Natural killer cell treated with Interleukin-12 subunit alpha and Interleukin-12 subunit beta and Interleukin-15 and Interleukin-18, amount 100 ng/mL, for 72 hours (primary cell): ENCODE data around the gene TNIP1. TPM values are rescaled to one million over a fixed set of nuclear protein-coding genes. Genes with fewer than 3 reads are reported as not detected.

Experiments
- ATAC-seq, 2 donors: fragments of 150-1000 bp; cut with Tn5 transposase in 1 of 2; sonication (Bioruptor Pico), chemical (Tn5 transposase) in 1 of 2; 2 replicates each; pipeline ENCODE4 v1.10.0; 2021
- DNase-seq: peaks from one replicate; pipeline ENCODE4 v3.0.0; 2022; ENCODE audit warnings: low spot score
- H3K27ac Mint-ChIP-seq, 2 donors: 1 replicate in 1 of 2; 2 replicates in 1 of 2; pipeline ENCODE4 v1.8.0; 2022; ENCODE audit warnings: mixed read lengths in 2 of 2, mild to moderate bottlenecking in 1 of 2, moderate library complexity in 1 of 2
- H3K27me3 Mint-ChIP-seq, 2 donors: 1 replicate in 1 of 2; 2 replicates in 1 of 2; pipeline ENCODE4 v1.8.0; 2022; ENCODE audit warnings: mixed read lengths in 2 of 2
- H3K36me3 Mint-ChIP-seq: one replicate; pipeline ENCODE4 v1.8.0; 2022; ENCODE audit warnings: mixed read lengths
- H3K4me1 Mint-ChIP-seq, 2 donors: 1 replicate in 1 of 2; 2 replicates in 1 of 2; pipeline ENCODE4 v1.8.0; 2022; ENCODE audit warnings: low read depth in 2 of 2, mixed read lengths in 2 of 2, mild to moderate bottlenecking in 1 of 2
- H3K4me3 Mint-ChIP-seq: one replicate; pipeline ENCODE4 v1.8.0; 2022; ENCODE audit warnings: mixed read lengths
- H3K9me3 Mint-ChIP-seq: 2 replicates; pipeline ENCODE4 v1.8.0; 2022; ENCODE audit warnings: mixed read lengths
- total RNA-seq, 2 donors: library from RNA; stranded (reverse); gene quantifications; one replicate each; pipeline ENCODE4 v1.2.3, GENCODE V29; 2022

The TNIP1 gene
- total RNA-seq, 2 donors from 2014 or later: 154 to 260 TPM

DNA sequence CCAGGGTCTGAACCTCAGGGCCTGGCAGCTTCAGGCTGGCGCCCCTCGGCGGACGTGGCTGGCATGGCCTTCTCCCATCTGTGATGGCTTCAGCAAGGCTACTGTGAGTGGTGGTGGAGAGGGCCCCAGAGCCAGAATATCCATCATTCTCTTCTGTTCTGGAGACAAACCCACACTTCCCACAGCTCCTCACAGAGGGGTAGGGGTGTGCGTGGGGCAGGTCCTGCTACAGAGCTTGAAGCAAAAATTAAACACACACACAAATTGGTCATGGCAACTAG is 50.8 kb downstream of the TNIP1 start:
- Mint-ChIP-seq H3K27me3 (no peaks in the 10 kb centered on the region), H3K27ac (no peak overlapping the region), H3K36me3 (peaks cover 22% of the 10 kb centered on the region), H3K4me1 (peaks cover 0 to 10% of the 10 kb centered on the region in 2 donors), H3K4me3 (no peak overlapping the region), H3K9me3 (no peaks in the 10 kb centered on the region)
- DNase-seq: no peak
- no peak for ATAC-seq

DNA sequence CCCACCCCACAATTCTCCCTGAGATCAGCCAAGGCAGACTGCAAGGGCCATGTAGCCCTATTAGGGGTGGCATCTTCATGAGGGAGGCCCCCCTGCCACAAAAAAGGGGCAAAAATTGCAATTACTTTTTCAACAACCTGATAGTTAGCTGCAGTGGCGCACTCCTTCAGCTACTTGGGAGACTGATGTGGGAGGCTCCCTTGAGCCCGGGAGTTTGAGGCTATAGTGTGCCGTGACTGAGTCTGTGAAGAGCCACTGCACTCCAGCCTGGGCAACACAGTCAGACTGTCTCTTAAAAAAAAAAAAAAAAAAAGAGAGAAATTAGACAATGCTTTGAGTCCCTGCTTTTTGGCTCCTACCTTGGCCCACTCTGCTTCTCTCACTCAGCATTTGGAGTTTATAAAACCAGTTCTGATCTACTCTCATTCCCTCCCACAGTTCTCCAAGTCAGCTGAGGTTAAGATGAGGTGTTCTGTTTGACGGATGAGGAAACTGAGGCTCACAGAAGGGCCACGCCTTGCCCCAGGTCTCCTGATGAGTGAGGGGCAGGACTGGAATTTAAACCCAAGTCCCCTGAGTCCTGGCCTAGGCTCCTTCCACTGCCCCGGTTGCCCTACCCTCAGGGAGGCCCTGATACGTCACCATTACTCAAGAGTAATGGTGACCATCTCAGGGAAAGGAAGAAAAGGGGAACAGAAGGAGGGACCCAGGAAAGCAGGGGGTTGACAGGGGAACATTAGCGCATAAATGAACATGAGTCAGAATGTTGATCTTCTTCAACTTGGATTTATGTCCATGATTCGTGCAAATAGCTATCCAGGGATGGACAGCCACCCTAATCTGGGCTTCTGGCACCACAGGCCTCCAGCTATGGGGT is 51.4 kb downstream of the TNIP1 start:
- Mint-ChIP-seq H3K27ac (no peak overlapping the region), H3K36me3 (peaks cover 20% of the 10 kb centered on the region), H3K9me3 (no peaks in the 10 kb centered on the region), H3K4me3 (no peak overlapping the region), H3K4me1 (peaks cover 5 to 13% of the 10 kb centered on the region in 2 donors), H3K27me3 (no peaks in the 10 kb centered on the region)
- ATAC-seq: no peak
- DNase-seq: no peak

DNA sequence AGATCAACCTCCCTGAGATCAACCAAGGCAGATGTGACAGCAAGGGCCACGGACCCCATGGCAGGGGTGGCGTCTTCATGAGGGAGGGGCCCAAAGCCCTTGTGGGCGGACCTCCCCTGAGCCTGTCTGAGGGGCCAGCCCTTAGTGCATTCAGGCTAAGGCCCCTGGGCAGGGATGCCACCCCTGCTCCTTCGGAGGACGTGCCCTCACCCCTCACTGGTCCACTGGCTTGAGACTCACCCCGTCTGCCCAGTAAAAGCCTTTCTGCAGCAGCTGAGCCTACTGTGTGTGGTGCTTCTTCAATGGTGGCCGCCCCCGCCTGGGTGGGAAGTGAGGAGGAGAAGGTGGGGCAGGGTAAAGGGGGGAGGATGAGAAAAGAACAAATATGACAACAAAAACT is 52.1 kb downstream of the TNIP1 start:
- Mint-ChIP-seq H3K9me3 (no peaks in the 10 kb centered on the region), H3K4me3 (no peak overlapping the region), H3K27ac (no peak overlapping the region), H3K36me3 (peaks cover 13% of the 10 kb centered on the region), H3K27me3 (no peaks in the 10 kb centered on the region), H3K4me1 (peaks cover 5 to 6% of the 10 kb centered on the region in 2 donors)
- DNase-seq (no peak), ATAC-seq (no peak)

DNA sequence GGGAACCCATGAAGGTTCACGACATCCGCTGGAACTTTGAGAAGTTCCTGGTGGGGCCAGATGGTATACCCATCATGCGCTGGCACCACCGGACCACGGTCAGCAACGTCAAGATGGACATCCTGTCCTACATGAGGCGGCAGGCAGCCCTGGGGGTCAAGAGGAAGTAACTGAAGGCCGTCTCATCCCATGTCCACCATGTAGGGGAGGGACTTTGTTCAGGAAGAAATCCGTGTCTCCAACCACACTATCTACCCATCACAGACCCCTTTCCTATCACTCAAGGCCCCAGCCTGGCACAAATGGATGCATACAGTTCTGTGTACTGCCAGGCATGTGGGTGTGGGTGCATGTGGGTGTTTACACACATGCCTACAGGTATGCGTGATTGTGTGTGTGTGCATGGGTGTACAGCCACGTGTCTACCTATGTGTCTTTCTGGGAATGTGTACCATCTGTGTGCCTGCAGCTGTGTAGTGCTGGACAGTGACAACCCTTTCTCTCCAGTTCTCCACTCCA is 52.8 kb downstream of the TNIP1 start:
- ATAC-seq: no peak
- Mint-ChIP-seq H3K4me1 (peaks cover 5 to 6% of the 10 kb centered on the region in 2 donors), H3K36me3 (peaks cover 13% of the 10 kb centered on the region), H3K9me3 (no peaks in the 10 kb centered on the region), H3K27me3 (no peaks in the 10 kb centered on the region), H3K4me3 (no peak overlapping the region), H3K27ac (no peak overlapping the region)
- DNase-seq: no peak

DNA sequence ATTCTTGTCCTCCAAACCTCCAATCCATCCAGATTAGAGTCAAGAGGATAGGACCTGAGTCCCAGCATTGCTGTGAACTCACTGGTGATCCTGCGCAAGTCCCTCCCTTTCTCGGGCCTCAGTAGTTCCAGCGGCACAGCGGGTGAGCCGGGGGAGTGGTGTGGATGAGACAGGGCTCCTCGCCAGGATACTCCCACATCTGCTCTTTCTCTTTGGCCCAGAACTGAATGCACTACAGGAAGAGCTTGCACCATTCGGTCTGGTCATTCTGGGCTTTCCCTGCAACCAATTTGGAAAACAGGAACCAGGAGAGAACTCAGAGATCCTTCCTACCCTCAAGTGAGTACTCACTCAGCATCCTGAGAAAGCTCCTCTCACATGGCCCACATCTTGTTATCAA is 54.2 kb downstream of the TNIP1 start:
- H3K4me1 Mint-ChIP-seq: peaks cover 5 to 7% of the 10 kb centered on the region in 2 donors

DNA sequence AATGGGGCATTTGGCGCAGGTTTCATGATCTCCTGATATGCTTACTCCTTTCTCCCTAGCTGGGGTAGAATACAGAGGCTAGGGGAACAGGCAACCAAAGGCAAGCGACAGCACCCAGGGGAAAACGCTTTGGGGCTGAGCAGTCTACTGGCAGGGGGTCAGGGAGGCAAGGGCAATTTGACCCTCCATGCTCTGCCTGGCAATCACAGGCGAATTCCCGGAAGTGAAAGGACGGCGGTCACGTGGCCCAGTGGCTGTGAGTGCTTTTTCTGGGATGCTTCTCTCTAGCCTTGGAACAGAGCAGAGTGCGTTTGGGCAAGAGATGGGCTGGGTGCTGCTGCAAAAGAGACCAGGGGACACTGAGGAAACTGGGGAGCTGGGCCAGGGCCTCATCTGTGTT is 54.7 kb downstream of the TNIP1 start:
- ATAC-seq: no peak
- DNase-seq: no peak
- peaks cover 6 to 8% of the 10 kb centered on the region in 2 donors for H3K4me1 Mint-ChIP-seq
- H3K27ac Mint-ChIP-seq: no peak overlapping the region
- no peaks in the 10 kb centered on the region for H3K36me3 Mint-ChIP-seq
- no peaks in the 10 kb centered on the region for H3K9me3 Mint-ChIP-seq
- no peaks in the 10 kb centered on the region for H3K27me3 Mint-ChIP-seq
- H3K4me3 Mint-ChIP-seq: no peak overlapping the region

More for the DNA sequence above, 54.2 kb downstream of the TNIP1 start:
- Mint-ChIP-seq H3K27ac (no peak overlapping the region), H3K27me3 (no peaks in the 10 kb centered on the region), H3K36me3 (peaks cover 2% of the 10 kb centered on the region), H3K9me3 (no peaks in the 10 kb centered on the region), H3K4me3 (no peak overlapping the region)
- DNase-seq (no peak), ATAC-seq (no peak)

DNA sequence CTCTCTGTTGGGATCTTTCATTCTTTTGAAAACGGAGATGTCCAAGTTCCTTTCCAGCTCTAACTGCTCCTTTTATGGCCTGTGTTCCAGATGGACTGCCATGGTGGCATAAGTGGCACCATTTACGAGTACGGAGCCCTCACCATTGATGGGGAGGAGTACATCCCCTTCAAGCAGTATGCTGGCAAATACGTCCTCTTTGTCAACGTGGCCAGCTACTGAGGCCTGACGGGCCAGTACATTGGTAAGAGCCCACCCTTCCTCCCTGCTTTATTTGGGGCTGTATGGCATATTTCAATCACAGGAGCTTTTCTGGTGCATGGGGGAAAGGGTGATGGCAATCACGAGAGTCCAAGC is 55.6 kb downstream of the TNIP1 start:
- H3K36me3 Mint-ChIP-seq: no peaks in the 10 kb centered on the region
- H3K27ac Mint-ChIP-seq: no peak overlapping the region
- peaks cover 14% of the 10 kb centered on the region in 2 donors for H3K4me1 Mint-ChIP-seq
- no peak for ATAC-seq
- DNase-seq: no peak
- peaks cover 0 to 3% of the 10 kb centered on the region in 2 donors for H3K27me3 Mint-ChIP-seq
- H3K4me3 Mint-ChIP-seq: no peak overlapping the region
- no peaks in the 10 kb centered on the region for H3K9me3 Mint-ChIP-seq

DNA sequence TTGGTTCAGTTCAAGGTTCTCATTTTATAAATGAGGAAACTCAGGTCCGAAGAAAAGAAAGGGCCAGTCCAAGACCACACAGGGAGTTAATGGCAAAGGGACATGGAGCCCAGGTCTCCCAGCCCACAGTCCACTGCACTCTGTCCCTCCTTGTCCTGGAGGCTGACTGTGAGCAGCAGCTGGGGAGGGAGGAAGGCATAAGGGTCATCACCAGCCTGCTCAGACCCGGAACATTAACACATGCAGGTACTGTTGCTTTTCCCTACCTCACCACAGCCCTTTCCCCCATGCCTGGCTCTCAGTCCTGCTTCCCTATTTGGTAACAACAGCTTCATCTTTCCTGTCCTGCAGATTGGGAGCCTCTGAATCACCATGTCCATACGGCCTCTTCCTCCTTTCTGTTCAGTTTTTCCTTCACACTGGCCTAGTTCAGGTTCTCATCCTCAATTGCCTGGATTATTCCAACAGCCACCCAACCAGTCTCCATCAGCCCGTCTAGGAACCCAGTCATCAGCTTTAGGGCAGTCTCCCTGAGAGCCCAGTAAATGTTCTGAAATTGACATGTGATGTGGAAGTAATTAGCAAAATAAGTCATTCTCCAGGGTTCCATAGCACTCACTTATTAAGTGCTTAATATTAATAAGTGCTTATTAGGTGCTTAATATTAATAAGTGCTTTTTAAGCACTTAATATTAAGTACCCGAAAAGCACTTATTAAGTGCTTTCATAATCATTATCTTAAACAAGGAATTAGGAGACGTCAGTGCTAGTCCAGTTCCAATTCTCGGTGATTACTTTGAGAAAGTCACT is 56.2 kb downstream of the TNIP1 start:
- peaks cover 0 to 3% of the 10 kb centered on the region in 2 donors for H3K27me3 Mint-ChIP-seq
- H3K4me3 Mint-ChIP-seq: no peak overlapping the region
- no peaks in the 10 kb centered on the region for H3K9me3 Mint-ChIP-seq
- no peak overlapping the region for H3K27ac Mint-ChIP-seq
- peaks cover 15 to 16% of the 10 kb centered on the region in 2 donors for H3K4me1 Mint-ChIP-seq
- H3K36me3 Mint-ChIP-seq: no peaks in the 10 kb centered on the region
- DNase-seq (no peak), ATAC-seq (no peak)

DNA sequence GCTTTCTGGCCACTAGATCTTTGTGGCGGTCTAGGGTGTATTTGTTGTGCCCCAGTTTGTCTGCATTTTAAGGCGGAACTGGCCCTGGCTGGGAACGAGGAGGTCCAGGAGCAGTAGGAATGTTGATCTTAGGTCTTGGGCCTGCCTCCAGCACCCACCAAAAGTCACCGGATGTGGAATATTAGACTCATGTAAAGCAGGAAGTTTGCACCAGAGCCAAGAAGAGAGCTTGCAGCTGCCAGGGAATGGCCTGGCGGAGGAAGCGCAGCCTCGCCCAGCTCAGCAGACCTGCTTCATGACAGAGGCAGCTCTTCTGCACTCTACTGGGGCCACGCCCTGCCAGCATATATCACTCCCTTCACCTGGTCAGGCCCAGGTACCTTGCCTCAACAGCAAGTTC is 57.2 kb downstream of the TNIP1 start:
- H3K27ac Mint-ChIP-seq: no peak overlapping the region
- ATAC-seq (no peak), DNase-seq (no peak)
- peaks cover 15 to 21% of the 10 kb centered on the region in 2 donors for H3K4me1 Mint-ChIP-seq
- no peak overlapping the region for H3K4me3 Mint-ChIP-seq
- H3K27me3 Mint-ChIP-seq: peaks cover 0 to 3% of the 10 kb centered on the region in 2 donors
- H3K36me3 Mint-ChIP-seq: no peaks in the 10 kb centered on the region
- H3K9me3 Mint-ChIP-seq: no peaks in the 10 kb centered on the region

DNA sequence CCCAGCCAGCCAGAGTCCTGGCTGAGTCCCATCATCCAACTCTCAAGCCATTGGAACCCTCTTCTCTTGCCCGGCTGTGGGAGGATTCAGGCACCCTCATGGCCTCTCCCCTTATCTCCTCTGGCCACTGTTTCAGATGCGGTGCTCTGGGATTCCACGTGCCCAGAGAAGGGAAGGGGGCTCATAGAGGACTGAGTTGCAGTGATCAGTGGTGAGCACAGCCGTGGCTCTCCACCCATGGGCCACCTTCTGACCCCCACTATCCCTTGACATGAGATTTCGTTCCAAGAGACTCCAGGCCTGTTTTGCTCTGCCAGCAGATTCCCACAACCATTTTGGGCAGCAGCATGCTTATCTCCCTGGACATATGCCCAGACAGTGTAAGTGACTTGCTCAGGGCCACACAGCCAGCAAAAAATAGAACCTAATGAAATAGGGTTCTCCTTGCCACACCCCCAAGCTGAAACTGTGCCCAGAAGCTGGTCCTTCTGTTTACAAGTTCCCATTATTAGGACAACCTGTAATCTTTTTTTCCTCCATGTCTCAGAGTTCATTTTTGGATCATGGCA is 57.7 kb downstream of the TNIP1 start:
- Mint-ChIP-seq H3K27ac (no peak overlapping the region), H3K36me3 (no peaks in the 10 kb centered on the region), H3K9me3 (no peaks in the 10 kb centered on the region), H3K27me3 (peaks cover 0 to 3% of the 10 kb centered on the region in 2 donors), H3K4me1 (peaks cover 15 to 21% of the 10 kb centered on the region in 2 donors), H3K4me3 (no peak overlapping the region)
- DNase-seq (no peak), ATAC-seq (no peak)

DNA sequence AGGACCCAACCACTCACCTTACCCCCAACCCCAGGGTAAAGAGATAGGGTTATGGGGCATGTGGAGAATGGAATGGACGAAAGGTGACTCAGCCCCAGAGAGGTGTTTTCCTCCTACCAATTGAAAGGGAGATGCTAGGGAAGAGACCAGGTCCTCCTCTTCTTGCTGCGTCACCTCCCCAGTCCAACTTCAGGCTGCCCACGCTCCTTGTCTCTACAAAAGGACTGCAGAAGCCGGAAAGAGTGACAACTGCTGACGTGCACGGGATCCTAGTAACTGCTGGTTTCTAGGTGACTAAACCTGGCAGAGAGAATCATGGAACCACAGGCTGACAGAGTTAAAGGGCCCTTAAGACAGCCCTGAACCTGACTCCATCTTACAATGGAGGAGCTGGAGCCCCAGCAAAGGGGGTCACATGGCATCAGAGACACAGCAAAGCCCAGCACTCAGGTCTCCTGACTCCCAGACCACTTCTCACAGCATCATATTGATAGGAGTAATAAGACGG is 58.3 kb downstream of the TNIP1 start:
- no peak overlapping the region for H3K4me3 Mint-ChIP-seq
- no peak for ATAC-seq
- DNase-seq: no peak
- no peaks in the 10 kb centered on the region for H3K36me3 Mint-ChIP-seq
- H3K27ac Mint-ChIP-seq: no peak overlapping the region
- no peaks in the 10 kb centered on the region for H3K9me3 Mint-ChIP-seq
- H3K4me1 Mint-ChIP-seq: peaks cover 15 to 21% of the 10 kb centered on the region in 2 donors
- peaks cover 0 to 3% of the 10 kb centered on the region in 2 donors for H3K27me3 Mint-ChIP-seq

DNA sequence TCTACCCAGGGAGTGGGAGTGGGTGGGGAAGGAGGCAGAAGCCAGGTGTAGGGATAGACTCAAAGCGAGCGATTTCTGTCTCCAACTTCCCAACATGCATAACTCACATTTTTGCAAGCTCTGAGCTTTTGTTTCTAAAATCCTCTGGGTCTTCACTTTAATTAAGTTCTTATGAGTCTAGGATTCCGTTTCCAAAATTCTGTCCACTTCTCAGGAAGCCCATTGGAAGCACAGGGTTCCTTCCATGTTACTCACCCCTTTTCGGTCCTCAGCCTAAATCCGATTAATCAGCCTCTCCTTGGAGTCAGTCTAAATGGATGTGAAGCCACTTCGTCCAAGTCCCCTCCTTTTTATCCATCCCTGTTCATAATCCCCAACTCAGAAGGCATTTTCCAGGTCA is 59.1 kb downstream of the TNIP1 start:
- Mint-ChIP-seq H3K27me3 (peaks cover 0 to 3% of the 10 kb centered on the region in 2 donors), H3K4me1 (peaks cover 15 to 21% of the 10 kb centered on the region in 2 donors), H3K27ac (no peak overlapping the region), H3K9me3 (no peaks in the 10 kb centered on the region), H3K4me3 (no peak overlapping the region), H3K36me3 (no peaks in the 10 kb centered on the region)
- DNase-seq (no peak), ATAC-seq (no peak)

DNA sequence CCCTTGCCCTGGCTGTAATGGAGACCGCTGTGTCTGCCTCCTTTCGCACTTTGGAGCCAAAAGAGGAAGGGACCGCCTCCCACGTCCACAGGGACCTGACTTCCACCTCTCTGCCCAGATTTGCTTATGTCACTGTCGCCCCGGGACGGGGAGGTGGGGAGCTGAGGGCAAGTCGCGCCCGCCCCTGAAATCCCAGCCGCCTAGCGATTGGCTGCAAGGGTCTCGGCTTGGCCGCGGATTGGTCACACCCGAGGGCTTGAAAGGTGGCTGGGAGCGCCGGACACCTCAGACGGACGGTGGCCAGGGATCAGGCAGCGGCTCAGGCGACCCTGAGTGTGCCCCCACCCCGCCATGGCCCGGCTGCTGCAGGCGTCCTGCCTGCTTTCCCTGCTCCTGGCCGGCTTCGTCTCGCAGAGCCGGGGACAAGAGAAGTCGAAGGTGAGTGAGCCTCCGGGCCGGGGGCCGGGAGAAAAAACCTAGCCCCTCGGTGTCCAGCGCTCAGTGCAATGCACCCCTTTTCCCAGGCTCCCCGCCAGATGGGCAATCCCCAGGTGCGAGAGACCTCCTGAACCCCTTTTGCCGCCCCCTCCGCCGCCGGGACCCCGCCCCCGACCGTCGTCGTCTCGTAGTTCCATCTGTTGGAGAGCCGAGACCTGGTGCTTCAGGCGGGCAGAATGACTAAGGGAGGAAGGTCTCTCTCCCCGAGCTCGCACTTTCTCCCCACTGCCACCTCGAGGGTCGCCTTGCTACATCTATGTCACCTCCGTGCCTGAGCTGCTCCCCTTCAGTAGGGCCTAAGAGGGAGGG is 60.3 kb downstream of the TNIP1 start, which contains the start of gene GPX3:
TSS of gene GPX3 (plus strand) at position 288 of the 807 bp plus-strand sequence. CDS start at position 352, 64 bp downstream.
- Mint-ChIP-seq H3K27me3 (peaks cover 0 to 3% of the 10 kb centered on the region in 2 donors), H3K9me3 (no peaks in the 10 kb centered on the region), H3K4me1 (peaks cover 15 to 25% of the 10 kb centered on the region in 2 donors), H3K27ac (peak within 1 kb of the TSS in 1 of 2 donors; percentile 39), H3K36me3 (no peaks in the 10 kb centered on the region), H3K4me3 (peak within 1 kb of the TSS; percentile 56)
- no peak for DNase-seq
- peak; percentile 69 to 70 for ATAC-seq
